GM18498 (cell line): ENCODE results near the gene IRS1.

Experiments used
- ATAC-seq: cut with Tn5 transposase; IDR thresholded peaks from one replicate; pipeline ENCODE4 v1.9.1; 2021; ENCODE audit warnings: mild to moderate bottlenecking, moderate library complexity; ENCODE audit not compliant: unreplicated experiment

The IRS1 gene

DNA sequence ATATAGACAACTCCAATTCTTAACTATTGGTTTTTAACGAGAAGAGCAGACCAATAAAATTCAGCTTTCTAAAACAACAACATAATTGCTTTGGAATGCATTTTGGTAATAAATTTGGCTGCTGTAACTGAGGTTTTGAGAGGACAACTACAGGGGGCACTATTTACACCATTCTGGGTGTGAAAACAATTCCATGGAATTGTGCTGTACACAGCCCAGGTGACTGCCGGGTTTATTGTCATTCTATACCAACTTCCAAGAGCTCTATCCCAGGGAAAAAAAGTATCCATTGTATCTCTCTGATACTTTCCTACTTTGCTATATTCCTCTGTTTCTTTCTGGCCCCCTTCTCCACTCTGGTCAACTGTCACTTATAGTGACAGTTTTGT is 38.4 kb downstream of the IRS1 start:
- ATAC-seq, result no peak

DNA sequence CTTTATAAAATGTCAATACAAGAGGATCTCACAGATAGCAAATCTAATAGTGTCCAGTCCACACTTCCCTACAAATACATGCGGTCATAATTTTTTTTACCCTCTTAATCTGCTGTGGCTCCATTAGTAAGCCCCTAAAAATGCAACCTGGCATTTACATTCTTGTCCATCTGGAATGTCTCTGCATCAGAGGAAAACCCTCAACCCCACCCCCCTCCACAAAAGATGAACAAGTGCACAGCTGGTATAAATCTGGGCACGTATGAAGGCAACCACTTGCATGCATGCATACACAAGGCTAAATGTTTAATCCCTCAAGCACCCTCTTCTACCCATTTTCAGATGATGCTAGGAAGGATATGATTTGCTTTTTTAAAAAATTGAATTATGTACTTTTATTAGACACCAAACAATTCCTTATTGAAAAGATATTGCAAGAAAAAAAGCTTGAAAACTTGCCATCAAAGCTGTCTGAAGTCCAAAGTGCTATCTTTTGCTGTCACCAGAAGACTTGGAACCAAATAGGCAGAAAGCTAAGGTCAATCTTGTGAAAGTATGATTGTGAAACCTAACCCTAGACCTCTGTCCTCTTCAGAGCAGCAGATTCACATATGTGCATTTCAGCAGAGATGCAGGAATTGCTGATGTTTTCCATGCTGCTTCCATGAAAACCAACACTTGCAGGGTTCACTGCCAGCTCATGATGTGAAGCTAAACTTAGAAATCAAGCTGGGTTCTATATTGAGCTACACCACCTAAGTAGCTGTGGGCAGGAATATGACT is 39.0 kb downstream of the IRS1 start:
- ATAC-seq, result no peak

DNA sequence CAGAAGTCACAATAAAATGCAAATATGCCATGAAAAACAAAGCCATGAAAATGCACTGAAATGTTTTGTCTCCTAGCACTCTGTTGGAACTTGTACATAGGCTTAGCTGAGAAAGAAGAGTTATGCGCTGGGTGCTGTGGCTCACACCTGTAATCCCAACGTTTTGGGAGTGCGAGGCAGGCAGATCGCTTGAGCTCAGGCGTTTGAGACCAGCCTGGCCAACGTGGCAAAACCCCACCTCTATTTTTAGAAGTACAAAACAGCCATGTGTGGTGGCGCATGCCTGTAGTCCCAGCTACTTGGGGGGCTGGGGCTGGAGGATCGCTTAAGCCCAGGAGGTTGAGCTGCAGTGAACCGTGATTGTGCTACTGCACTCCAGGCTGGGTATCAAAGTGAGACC is 39.9 kb downstream of the IRS1 start:
- no peak for ATAC-seq

DNA sequence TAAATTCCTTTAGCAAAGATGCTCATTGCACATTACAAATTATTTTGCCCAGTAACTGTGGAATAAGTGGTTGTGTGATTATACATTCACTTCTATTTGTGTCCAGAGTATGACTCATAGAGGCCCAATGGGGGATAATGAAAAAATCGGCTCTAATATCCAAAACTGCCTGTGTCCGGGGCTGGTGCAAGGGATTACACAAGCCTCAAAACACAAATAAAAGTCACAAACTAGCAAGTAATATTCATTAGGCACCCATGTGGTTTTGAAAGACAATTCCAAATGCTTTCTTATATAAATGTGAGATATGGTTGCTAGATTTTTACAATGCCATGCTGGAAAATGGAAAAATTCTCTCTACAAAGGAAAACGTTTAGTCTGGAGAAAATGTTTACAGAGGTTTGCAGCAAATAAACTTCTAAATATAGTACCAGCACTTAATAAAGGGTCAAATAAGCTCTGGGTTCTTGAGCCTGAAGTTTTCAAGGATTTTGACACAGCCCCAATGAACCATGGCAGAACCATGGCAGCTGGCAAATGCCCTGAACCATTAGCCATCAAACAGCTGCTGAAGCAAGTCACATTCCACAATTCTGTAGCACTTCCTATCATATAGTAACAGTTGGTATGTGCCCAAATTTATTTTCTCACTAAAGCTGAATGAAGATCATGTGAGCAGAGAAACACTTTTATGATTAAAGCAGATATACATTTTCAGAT is 40.5 kb downstream of the IRS1 start:
- ATAC-seq, result no peak

DNA sequence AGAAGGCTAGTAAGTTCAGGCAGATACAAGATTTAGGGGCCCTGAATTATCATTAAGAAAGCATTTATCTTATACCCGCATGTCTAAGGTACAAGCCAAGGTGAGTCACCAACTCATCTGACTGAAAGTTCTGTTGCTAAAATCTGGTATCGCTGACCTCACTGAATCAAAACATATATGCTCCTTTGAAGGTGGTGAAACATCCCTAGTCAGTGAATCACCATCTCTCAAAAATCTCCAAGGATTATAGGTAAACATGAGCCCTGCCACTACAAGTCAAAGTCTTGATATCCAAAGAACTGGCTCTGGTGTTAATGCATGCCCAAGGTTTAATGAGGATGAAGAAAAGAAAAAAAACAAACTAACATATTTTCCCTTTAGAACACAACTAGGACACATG is 43.5 kb downstream of the IRS1 start:
- no peak for ATAC-seq

DNA sequence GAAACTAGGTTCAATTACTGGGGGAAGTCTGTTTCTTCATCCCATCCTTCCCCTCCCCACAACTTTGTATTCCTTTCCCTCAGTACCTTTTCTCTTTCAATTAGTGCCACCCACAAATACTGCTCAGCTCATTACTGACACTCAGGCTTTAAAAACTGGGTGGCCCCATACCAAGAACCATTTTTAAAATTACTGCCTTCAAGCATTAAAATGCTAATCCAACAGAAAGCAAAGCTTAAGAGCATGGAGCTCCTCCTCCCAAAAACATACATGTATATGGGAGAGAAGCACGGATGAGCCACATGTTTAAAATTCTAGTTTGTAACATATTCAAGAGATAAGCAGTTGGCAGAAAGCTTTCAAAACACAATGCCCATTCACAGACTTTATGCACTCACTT is 44.0 kb downstream of the IRS1 start:
- ATAC-seq, result no peak

DNA sequence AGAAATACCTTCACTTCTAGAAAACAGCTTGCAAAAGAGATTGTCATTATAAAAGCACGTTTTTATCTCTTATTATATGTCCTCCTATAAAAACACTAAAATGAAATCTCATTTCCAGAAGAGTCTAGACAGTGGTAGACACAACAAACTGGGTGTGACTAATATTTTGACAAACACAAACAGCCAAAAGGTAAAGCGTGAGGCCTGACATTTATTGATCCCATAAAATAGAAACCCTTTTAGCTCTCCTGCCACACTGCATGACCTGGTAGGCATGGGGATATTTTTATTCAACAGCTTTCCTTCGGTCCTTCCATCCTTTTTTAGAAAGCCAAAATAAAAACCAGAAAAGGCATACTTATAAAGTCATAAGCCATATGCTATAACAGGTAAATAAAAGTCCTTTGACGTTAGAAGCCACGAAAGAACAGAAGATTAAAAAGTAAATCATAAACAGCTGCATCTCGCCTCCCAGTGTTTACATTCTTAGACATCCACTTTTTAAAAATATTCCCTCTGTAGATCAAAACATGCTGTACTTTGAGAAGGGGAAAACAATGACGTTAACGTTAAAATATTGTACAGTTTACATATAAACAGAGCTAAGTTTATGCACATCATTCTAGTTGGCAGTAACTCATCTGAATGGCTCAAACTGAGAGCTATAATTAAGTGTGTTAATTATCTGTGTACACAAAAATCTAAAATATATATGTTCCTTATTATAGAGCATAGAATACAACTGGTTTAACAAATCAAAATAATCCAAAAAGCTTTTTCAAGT is 44.6 kb downstream of the IRS1 start:
- no peak for ATAC-seq

DNA sequence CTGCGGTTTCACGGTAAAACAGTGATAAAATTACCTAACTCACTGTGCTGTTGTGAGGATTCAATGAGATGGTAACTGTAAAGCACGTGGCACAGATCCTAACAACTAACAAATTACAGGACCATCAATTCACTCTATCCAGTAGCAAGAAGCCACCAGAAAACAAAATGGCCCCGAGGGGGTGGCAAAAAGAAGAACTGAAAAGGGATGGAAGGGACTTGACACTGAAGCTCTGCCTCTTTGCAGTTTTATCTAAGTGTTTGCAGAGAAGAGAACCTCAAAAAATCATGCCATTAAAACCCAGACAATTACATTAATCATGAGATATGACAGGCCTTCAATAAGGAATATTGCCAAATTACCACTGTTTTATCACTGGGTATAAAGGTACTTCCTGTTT is 46.7 kb downstream of the IRS1 start:
- ATAC-seq, result no peak

DNA sequence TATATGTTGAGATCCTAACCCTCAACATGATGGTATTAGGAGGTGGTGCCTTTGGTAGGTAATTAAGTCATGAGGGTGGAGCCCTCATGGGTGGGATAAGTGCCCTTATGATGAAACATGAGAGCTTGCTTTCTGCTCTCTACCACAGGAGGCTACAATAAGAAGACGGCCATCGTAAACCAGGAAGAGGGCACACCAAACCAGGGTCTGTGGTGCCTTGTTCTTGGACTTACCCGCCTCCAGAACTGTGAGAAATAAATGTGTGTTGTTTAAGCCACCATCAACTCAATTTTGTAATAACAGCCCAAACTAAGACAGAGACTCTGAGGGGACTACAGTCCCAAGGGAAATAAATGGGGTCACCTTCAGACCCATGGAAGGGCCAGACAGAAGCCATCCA is 52.3 kb downstream of the IRS1 start:
- ATAC-seq, result no peak

DNA sequence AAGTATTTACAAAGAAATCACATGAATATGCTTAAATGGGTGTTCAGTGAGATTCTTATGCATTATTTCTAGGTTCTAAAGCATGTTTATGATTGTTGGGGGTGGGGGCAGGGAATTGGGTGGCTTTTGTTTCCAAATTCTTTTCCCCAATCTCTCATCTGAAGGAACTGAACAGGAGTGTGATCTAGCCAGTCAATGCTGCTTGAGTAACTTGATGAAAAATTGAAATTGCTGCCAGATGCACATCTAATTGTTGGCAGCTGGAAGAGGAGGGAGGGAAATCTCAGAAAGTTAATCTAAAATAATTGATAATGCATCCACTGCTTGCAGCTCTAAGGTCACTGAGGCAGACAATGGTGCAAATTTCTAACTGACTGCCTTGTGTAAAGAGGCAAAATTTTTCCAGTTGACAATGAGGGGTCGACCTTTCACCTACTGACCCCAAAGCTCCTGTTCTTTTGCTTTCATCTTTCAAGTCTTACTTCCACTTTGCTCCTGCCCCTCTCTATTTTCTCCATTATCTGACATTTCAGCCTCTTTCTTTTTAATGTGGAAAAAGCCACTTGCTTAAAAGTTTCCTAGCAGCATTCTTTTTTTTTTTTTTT is 53.3 kb downstream of the IRS1 start:
- ATAC-seq, result no peak

DNA sequence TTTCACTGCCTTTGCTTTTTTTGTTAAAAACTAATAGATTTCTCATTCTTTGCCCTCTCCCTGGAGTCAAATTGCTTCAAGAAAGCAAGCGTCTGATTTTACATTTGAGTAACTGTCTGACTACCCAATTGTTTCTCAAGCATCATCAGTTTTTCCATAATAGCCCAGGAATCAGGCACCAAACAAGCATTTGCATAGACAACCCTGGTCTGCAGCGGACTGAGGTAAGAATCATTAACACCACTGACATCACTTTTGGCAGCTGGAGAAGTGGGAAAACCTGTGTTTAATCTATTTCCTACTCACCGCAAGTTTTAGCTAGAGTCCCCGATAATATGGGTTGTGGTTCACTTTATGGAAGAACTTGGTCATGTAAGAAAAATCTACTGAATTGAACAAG is 55.7 kb downstream of the IRS1 start:
- ATAC-seq, result no peak

DNA sequence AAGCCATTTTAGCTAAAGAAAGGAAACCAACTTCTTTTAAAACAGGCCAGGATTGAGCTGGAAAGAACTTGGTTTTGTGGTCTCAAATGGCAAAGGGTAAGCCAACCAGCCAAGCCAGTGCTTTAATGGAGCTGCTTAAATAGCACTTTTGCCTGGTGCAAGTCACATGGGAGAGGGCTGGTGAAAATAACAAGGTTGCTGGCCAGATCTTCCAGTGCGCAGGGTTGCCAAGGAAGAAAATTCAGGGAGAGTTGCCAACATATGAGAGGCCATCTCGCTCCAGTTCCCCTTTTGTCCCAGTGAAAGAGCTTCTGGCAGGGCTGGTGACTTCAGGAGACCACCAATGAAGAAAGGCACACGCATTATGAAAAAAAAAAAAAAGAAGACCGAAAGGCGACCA is 57.3 kb downstream of the IRS1 start:
- ATAC-seq, result no peak

DNA sequence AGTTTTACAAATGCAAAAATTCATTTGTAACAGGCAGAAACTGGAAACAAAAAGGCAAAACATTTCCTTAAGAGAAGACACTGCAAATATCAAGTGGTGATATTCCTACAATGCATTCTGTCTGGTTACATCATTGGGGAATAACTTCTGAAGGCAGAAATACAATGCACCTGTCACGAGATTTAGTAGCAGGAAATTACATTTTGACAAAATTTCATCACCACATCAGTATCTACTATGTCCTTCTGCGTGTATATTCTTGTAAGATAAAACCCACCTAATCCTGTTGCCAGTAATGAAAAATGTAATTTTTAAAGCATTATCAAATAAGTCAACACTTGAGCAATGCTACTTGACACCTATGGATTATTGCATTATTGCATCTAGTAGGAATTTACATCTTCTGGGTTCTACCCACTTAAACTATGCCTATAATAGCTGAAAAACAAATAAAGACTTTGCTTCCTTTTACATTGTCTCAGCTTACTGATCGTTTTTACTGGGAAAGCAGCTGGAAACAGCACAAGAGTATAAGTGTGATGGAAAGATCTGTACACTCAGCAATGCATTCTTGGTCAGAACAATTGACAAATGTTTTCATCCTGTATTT is 59.5 kb downstream of the IRS1 start:
- ATAC-seq, result no peak

DNA sequence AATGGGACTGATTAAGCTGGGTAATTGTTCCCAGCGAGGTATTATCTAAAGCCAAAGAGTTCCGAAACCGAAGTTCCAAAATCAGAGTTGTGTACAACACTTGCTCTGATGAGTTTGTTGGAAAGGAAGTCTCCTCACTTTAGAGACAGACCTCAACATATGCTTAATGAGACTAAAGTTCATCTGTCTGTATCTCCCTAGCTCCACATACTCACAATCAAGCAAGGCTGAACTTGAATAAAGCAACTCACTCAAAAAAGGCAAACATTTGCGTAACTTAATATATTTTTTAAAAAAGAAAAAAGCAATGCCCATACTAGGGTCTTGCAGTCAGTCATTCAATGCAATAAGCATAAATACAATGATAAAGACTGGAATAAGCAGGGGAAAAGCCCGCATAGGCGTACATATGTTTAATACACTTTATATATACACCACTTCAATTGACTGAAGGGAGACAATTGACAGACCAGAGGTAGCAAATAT is 60.0 kb downstream of the IRS1 start:
- no peak for ATAC-seq

DNA sequence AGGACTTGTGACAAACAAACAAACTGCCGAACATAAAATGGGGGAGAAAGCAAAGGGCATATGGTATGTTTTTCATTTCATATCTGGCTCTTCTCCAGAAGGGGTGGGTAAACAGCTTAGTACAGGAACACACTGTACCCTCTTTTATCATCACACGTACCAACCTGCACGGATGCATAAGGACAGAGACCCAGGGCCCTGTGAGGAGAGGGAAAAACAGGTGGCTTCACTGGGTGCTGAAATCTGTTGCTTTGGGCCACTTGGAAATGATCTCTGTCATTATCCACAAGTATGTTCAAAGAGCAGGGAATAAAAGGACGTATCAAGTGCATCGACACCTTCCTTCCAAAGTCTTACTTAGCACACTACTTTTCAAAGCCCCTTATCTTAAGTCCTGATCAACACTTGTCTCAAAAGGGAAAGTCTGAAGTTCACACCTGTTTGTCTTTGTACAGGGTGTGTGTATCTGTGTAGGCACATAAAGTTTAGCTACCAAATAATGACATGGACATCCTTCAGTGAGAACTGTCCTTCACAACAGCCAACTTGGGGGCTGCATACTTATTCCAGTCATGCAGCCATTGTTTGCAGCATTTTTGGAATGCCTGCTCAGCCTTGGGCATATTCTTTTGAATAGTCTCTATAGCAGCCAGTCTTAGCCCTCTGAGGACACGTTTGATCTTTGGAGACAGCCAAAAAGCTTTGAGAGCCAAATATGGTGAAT is 60.6 kb downstream of the IRS1 start:
- ATAC-seq, result no peak

DNA sequence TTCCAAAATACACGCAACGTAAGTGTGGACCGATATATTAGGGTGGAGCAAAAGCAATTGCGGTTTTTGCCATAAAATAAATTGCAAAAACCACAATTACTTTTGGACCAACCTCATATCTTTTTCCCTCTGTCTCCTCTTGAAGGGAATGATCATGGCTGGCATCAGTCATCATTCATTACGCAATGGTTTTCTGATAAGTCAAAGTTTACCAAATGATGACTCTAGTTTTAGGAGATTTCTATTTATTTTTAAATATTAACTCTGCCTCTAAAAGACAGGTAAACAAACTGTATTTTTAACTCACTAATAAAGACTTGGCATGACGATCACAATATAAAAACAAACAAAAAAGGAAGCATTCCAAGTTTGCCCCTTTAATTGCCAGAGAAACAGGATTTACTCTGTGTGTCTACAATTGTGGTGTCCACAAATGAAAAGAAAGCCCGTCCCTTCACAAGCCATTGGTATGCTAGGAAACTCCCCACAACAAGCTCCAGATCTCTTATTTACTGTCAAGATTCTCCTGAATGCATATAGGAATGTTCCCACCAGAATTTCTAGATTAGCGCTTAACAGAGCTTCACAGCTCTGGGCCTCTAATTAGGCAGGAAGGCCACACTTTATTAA is 61.3 kb downstream of the IRS1 start:
- ATAC-seq, result no peak

DNA sequence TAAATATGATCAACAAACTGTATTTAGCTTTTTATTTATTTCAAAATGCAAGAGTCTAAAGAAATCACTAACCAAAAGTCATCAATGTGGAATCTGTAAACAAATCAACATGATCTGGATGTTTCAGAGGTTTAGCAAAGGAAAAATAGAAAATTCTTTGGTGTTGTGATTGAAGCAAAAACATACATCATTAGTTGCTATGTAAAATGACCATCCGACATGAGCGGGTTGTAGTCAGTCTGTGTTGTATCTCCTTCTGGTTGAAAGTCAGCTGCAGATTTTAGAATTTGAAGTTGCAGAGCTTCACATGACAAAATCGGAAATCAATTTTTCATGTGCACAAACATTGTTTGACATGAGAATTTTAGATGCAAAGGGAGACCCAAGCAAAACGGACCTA is 63.2 kb downstream of the IRS1 start:
- ATAC-seq, result no peak

DNA sequence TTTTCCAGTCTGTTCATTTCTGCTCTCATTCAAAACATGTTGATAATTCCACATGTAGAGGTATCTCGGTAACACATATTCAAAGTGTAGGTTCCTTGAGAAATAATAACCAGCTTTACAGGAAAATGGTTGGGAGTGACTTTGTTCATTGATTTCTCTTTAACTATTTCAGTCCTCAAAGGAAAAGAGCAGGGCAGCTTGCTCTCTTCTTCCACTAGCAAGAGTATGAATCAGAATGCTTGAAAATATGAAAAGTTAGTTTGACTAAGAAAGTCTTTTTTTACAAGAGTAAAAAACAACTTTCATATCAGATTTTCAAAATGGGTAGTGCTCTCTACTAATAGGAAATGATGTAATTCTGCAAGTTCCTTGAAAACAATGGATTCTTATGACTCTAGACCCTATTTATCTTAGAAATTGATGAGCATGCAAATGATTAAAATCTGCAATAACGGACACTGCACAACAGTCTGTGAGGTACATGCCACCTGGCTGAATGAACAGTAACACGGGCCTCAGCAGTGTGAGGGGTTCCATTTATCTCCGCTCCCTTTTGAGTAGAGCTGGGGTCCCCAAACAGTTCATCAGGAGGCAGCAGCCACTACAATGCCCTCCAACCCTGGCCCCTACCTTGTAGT is 65.6 kb downstream of the IRS1 start:
- no peak for ATAC-seq

DNA sequence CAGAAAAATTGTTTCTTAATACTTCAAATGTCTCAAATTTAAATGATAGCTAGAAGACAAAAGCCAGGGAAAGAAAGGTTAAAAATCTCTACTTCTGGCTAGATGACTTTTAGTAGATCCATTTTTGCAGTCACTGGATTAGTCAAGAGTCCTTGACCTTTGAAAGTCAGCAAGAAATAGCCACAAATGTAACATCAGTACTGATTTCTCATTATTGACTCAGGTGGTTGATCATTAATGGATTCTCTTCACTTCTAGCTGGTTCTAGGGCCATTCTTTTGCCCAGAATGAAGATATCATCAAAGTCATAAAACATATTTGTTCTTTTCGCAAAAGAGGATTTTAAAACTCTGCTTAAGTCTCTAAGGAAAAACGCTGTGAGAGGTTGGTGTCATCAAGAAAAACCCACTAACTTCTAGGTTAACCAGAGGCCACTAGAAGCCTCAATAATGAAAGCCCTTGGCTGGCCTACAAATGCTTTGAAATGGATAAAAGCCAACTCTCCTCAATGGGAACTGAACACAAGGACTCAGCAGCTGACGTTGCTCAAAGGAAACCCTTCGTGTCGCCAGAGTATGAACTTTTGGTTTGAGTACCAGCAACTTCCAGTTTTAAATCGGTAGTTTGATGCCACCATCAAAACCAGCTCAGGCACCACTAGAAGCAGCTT is 66.3 kb downstream of the IRS1 start:
- ATAC-seq, result no peak
